HG03139 (cell line): ENCODE data around the gene CETP.

Source experiments
- ATAC-seq: cut with Tn5 transposase; IDR thresholded peaks from one replicate; pipeline ENCODE4 v1.9.1; 2021; ENCODE audit not compliant: unreplicated experiment

CETP gene

GRCh38 chr16:57016831-57017230, 55.1 kb downstream of the CETP start:
- no peak for ATAC-seq

- no peak for ATAC-seq
These were observed 55.5 kb downstream of the CETP start for GRCh38 chr16:57017251-57017650.

- no peak for ATAC-seq
These were observed 58.0 kb downstream of the CETP start for GRCh38 chr16:57019746-57020145.

- ATAC-seq: no peak
These were observed 58.9 kb downstream of the CETP start for GRCh38 chr16:57020651-57021050.

- no peak for ATAC-seq
These were observed 60.0 kb downstream of the CETP start for GRCh38 chr16:57021757-57022156.

- no peak for ATAC-seq
These were observed 60.7 kb downstream of the CETP start for GRCh38 chr16:57022445-57022844.

- no peak for ATAC-seq
These were observed 61.9 kb downstream of the CETP start for GRCh38 chr16:57023541-57024249.

GRCh38 chr16:57024894-57025680, 63.3 kb downstream of the CETP start:
- ATAC-seq: no peak

GRCh38 chr16:57025941-57026777, 64.4 kb downstream of the CETP start:
- no peak for ATAC-seq

GRCh38 chr16:57026778-57027062, 65.0 kb downstream of the CETP start:
- no peak for ATAC-seq

GRCh38 chr16:57027067-57027466, 65.3 kb downstream of the CETP start:
- no peak for ATAC-seq

- no peak for ATAC-seq
These were observed 66.3 kb downstream of the CETP start for GRCh38 chr16:57028086-57028485.

GRCh38 chr16:57029161-57030160, 67.7 kb downstream of the CETP start:
- ATAC-seq: no peak

GRCh38 chr16:57030346-57030902, 68.7 kb downstream of the CETP start:
- ATAC-seq: no peak

GRCh38 chr16:57031156-57031555, 69.4 kb downstream of the CETP start:
- ATAC-seq: no peak

- ATAC-seq: no peak
These were observed 70.6 kb downstream of the CETP start for GRCh38 chr16:57032346-57032745.

- ATAC-seq: no peak
These were observed 71.2 kb downstream of the CETP start for GRCh38 chr16:57032931-57033330.
